ENCODE results near the gene MB. TPM values are rescaled to one million over a fixed set of nuclear protein-coding genes. Genes with fewer than 3 reads are reported as not detected.

The MB gene
- total and polyA plus RNA-seq, 2 experiments from 2014 or later = not detected

DNA sequence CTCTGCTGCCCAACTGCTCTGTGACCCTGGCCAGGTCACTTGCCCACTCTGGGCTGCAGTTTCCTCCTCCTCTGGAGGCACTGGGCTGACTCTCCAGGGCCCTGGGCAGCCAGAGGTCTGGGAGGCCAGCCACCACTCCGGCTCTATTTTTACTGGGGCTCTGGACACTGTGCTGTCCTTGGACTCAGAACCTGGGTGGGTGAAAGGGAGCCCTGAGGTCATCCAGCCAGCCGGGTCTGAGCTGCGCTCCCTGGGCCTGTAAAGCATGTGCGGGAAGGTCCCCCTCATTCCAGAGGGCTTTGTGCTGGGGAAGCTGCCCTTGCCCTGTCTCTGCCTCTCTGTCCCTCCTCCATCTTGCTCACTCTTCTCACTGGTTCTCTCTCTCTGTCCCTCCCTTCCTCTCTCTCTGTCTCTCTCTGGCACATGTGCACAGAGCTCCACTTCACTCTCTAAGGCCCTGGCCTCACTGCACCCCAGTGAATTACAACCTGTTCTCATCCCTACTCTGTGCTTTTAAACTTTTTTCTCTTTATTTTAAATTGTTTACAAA is 24.6 kb downstream of the MB start:
- Histone ChIP-seq H3K36me3 (ENCODE audit: insufficient read depth) (no peaks in the 10 kb centered on the region), H3K79me2 (replicated peaks; ENCODE audit: insufficient read depth) (no peaks in the 10 kb centered on the region), H3F3A (replicated peaks; ENCODE audit: low read depth) (no peaks in the 10 kb centered on the region), H2AFZ (peak overlapping the region; percentile 97), H3K4me3 (no peak overlapping the region), H3K4me1 (ENCODE audit: insufficient read depth) (peaks cover 4% of the 10 kb centered on the region), H3K27ac (ENCODE audit: low read depth) (no peak overlapping the region), H3K4me2 (0 out of 2 replicates have a peak overlapping the region, but pooled peaks have one; percentile 51), H3K27me3 (ENCODE audit: insufficient read depth) (no peaks in the 10 kb centered on the region), H3K9me2 (ENCODE audit: insufficient read depth) (no peaks in the 10 kb centered on the region), H4K20me1 (replicated peaks; ENCODE audit: insufficient read depth) (no peaks in the 10 kb centered on the region)
- Mint-ChIP-seq H3K27me3 (ENCODE audit: insufficient read depth, low read depth, poor library complexity) (peaks cover 9% of the 10 kb centered on the region), H3K36me3 (ENCODE audit: low read depth) (no peaks in the 10 kb centered on the region), H3K4me1 (peaks cover 11% of the 10 kb centered on the region; the same call in 2 of the 3 replicates), H3K27ac (peak overlapping the region; percentile 21; the same call in 1 of the 2 replicates), H3K9me3 (no peaks in the 10 kb centered on the region), H3K4me3 (no peak overlapping the region)
- TF ChIP-seq, protein P1, sequence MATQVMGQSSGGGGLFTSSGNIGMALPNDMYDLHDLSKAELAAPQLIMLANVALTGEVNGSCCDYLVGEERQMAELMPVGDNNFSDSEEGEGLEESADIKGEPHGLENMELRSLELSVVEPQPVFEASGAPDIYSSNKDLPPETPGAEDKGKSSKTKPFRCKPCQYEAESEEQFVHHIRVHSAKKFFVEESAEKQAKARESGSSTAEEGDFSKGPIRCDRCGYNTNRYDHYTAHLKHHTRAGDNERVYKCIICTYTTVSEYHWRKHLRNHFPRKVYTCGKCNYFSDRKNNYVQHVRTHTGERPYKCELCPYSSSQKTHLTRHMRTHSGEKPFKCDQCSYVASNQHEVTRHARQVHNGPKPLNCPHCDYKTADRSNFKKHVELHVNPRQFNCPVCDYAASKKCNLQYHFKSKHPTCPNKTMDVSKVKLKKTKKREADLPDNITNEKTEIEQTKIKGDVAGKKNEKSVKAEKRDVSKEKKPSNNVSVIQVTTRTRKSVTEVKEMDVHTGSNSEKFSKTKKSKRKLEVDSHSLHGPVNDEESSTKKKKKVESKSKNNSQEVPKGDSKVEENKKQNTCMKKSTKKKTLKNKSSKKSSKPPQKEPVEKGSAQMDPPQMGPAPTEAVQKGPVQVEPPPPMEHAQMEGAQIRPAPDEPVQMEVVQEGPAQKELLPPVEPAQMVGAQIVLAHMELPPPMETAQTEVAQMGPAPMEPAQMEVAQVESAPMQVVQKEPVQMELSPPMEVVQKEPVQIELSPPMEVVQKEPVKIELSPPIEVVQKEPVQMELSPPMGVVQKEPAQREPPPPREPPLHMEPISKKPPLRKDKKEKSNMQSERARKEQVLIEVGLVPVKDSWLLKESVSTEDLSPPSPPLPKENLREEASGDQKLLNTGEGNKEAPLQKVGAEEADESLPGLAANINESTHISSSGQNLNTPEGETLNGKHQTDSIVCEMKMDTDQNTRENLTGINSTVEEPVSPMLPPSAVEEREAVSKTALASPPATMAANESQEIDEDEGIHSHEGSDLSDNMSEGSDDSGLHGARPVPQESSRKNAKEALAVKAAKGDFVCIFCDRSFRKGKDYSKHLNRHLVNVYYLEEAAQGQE (IDR thresholded peaks at IDR 0.05; ENCODE audit: unreplicated experiment) = no peak
- TF ChIP-seq EZH2phosphoT487 (IDR thresholded peaks at IDR 0.05; ENCODE audit: unreplicated experiment) = no peak
- TF ChIP-seq, protein P2, sequence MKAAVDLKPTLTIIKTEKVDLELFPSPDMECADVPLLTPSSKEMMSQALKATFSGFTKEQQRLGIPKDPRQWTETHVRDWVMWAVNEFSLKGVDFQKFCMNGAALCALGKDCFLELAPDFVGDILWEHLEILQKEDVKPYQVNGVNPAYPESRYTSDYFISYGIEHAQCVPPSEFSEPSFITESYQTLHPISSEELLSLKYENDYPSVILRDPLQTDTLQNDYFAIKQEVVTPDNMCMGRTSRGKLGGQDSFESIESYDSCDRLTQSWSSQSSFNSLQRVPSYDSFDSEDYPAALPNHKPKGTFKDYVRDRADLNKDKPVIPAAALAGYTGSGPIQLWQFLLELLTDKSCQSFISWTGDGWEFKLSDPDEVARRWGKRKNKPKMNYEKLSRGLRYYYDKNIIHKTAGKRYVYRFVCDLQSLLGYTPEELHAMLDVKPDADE (IDR thresholded peaks at IDR 0.05) = no peak
- TF ChIP-seq, protein P3, sequence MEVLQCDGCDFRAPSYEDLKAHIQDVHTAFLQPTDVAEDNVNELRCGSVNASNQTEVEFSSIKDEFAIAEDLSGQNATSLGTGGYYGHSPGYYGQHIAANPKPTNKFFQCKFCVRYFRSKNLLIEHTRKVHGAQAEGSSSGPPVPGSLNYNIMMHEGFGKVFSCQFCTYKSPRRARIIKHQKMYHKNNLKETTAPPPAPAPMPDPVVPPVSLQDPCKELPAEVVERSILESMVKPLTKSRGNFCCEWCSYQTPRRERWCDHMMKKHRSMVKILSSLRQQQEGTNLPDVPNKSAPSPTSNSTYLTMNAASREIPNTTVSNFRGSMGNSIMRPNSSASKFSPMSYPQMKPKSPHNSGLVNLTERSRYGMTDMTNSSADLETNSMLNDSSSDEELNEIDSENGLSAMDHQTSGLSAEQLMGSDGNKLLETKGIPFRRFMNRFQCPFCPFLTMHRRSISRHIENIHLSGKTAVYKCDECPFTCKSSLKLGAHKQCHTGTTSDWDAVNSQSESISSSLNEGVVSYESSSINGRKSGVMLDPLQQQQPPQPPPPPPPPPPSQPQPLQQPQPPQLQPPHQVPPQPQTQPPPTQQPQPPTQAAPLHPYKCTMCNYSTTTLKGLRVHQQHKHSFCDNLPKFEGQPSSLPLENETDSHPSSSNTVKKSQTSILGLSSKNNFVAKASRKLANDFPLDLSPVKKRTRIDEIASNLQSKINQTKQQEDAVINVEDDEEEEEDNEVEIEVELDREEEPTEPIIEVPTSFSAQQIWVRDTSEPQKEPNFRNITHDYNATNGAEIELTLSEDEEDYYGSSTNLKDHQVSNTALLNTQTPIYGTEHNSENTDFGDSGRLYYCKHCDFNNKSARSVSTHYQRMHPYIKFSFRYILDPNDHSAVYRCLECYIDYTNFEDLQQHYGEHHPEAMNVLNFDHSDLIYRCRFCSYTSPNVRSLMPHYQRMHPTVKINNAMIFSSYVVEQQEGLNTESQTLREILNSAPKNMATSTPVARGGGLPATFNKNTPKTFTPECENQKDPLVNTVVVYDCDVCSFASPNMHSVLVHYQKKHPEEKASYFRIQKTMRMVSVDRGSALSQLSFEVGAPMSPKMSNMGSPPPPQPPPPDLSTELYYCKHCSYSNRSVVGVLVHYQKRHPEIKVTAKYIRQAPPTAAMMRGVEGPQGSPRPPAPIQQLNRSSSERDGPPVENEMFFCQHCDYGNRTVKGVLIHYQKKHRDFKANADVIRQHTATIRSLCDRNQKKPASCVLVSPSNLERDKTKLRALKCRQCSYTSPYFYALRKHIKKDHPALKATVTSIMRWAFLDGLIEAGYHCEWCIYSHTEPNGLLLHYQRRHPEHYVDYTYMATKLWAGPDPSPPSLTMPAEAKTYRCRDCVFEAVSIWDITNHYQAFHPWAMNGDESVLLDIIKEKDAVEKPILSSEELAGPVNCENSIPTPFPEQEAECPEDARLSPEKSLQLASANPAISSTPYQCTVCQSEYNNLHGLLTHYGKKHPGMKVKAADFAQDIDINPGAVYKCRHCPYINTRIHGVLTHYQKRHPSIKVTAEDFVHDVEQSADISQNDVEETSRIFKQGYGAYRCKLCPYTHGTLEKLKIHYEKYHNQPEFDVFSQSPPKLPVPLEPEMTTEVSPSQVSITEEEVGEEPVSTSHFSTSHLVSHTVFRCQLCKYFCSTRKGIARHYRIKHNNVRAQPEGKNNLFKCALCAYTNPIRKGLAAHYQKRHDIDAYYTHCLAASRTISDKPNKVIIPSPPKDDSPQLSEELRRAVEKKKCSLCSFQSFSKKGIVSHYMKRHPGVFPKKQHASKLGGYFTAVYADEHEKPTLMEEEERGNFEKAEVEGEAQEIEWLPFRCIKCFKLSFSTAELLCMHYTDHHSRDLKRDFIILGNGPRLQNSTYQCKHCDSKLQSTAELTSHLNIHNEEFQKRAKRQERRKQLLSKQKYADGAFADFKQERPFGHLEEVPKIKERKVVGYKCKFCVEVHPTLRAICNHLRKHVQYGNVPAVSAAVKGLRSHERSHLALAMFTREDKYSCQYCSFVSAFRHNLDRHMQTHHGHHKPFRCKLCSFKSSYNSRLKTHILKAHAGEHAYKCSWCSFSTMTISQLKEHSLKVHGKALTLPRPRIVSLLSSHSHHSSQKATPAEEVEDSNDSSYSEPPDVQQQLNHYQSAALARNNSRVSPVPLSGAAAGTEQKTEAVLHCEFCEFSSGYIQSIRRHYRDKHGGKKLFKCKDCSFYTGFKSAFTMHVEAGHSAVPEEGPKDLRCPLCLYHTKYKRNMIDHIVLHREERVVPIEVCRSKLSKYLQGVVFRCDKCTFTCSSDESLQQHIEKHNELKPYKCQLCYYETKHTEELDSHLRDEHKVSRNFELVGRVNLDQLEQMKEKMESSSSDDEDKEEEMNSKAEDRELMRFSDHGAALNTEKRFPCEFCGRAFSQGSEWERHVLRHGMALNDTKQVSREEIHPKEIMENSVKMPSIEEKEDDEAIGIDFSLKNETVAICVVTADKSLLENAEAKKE (CRISPR knock-in tag; IDR thresholded peaks at IDR 0.05) = no peak
- TF ChIP-seq STAT1 (IDR thresholded peaks at IDR 0.05; ENCODE audit: unreplicated experiment) = no peak
- no peak for TF ChIP-seq ZNF114 (CRISPR knock-in tag; IDR thresholded peaks at IDR 0.05)
- TF ChIP-seq JUNB (IDR thresholded peaks at IDR 0.05; ENCODE audit: unreplicated experiment) = no peak
- TF ChIP-seq NANOG (IDR thresholded peaks at IDR 0.05; ENCODE audit: borderline replicate concordance) = no peak
- TF ChIP-seq, protein P4, sequence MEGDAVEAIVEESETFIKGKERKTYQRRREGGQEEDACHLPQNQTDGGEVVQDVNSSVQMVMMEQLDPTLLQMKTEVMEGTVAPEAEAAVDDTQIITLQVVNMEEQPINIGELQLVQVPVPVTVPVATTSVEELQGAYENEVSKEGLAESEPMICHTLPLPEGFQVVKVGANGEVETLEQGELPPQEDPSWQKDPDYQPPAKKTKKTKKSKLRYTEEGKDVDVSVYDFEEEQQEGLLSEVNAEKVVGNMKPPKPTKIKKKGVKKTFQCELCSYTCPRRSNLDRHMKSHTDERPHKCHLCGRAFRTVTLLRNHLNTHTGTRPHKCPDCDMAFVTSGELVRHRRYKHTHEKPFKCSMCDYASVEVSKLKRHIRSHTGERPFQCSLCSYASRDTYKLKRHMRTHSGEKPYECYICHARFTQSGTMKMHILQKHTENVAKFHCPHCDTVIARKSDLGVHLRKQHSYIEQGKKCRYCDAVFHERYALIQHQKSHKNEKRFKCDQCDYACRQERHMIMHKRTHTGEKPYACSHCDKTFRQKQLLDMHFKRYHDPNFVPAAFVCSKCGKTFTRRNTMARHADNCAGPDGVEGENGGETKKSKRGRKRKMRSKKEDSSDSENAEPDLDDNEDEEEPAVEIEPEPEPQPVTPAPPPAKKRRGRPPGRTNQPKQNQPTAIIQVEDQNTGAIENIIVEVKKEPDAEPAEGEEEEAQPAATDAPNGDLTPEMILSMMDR (conservative IDR thresholded peaks at IDR 0.05; ENCODE audit: low read depth in 2 of 2) = no peak
- TF ChIP-seq POLR2AphosphoS5 (IDR thresholded peaks at IDR 0.05; ENCODE audit: low read depth) = no peak
- TF ChIP-seq EZH2 (IDR thresholded peaks at IDR 0.05; ENCODE audit: low read depth, unreplicated experiment) = no peak
- DNase-seq (ENCODE audit: low spot score) (no peak), ATAC-seq (peak; percentile 54)
